OCI-LY1 (cell line): Measurements from ENCODE around the gene ADAMTS6.
A peak's percentile ranks its signal among the peaks of the same experiment; 100 is the strongest.

ENCODE experiments used
- H2AFZ ChIP-seq: fragments of 200-600 bp; sonication (generic), shearing (Covaris generic); 2 replicates; pipeline ENCODE4 v1.6.0; 2014; ENCODE audit warnings: antibody characterized with exemption, mild to moderate bottlenecking, low read length
- H3F3A ChIP-seq: fragments of 200-600 bp; sonication (generic), shearing (Covaris generic); 2 replicates; pipeline ENCODE4 v1.6.0; 2014; ENCODE audit warnings: mild to moderate bottlenecking, antibody characterized with exemption, low read length, moderate library complexity; ENCODE audit not compliant: insufficient read depth
- H3K27ac ChIP-seq: fragments of 200-600 bp; sonication (generic); 2 replicates; pipeline ENCODE4 v1.5.1; 2014; ENCODE audit warnings: low read length, mixed run types, mild to moderate bottlenecking, low read depth; ENCODE audit not compliant: poor library complexity, severe bottlenecking
- H3K27me3 ChIP-seq: fragments of 200-600 bp; sonication (generic); 2 replicates; pipeline ENCODE4 v1.6.0; 2014; ENCODE audit warnings: antibody characterized with exemption, mild to moderate bottlenecking, low read length, moderate library complexity; ENCODE audit not compliant: insufficient read depth
- H3K36me3 ChIP-seq: fragments of 200-600 bp; sonication (generic); 2 replicates; pipeline ENCODE4 v1.6.1; 2014; ENCODE audit warnings: mild to moderate bottlenecking, antibody characterized with exemption, low read length, moderate library complexity, mixed read lengths; ENCODE audit not compliant: insufficient read depth
- H3K4me1 ChIP-seq: fragments of 200-600 bp; sonication (generic); 2 replicates; pipeline ENCODE4 v1.5.1; 2014; ENCODE audit warnings: mild to moderate bottlenecking, low read length, moderate library complexity; ENCODE audit not compliant: insufficient read depth, severe bottlenecking
- H3K4me2 ChIP-seq: fragments of 200-600 bp; sonication (generic), shearing (Covaris generic); 2 replicates; pipeline ENCODE4 v1.6.1; 2014; ENCODE audit warnings: low read length
- H3K4me3 ChIP-seq: fragments of 200-600 bp; sonication (generic); 2 replicates; pipeline ENCODE4 v1.5.1; 2014; ENCODE audit warnings: low read length, low read depth, mild to moderate bottlenecking, mixed read lengths; ENCODE audit not compliant: poor library complexity, severe bottlenecking
- H3K79me2 ChIP-seq: fragments of 200-600 bp; shearing (Covaris generic); 2 replicates; pipeline ENCODE4 v1.6.1; 2016; ENCODE audit warnings: mixed run types, low read length, mixed read lengths; ENCODE audit not compliant: insufficient read depth
- H3K9ac ChIP-seq: fragments of 200-600 bp; sonication (generic), shearing (Covaris generic); 2 replicates; pipeline ENCODE4 v1.6.1; 2014; ENCODE audit warnings: mild to moderate bottlenecking, low read length, mixed read lengths
- H3K9me2 ChIP-seq: fragments of 200-600 bp; sonication (generic), shearing (Covaris generic); 2 replicates; pipeline ENCODE4 v1.6.1; 2014; ENCODE audit warnings: low read depth, mild to moderate bottlenecking, low read length, mixed read lengths
- H3K9me3 ChIP-seq: fragments of 200-600 bp; shearing (Covaris generic); 2 replicates; pipeline ENCODE4 v1.6.1; 2014; ENCODE audit warnings: low read length, mixed read lengths
- H4K20me1 ChIP-seq: fragments of 200-600 bp; sonication (generic), shearing (Covaris generic); 2 replicates; pipeline ENCODE4 v1.6.0; 2016; ENCODE audit warnings: mild to moderate bottlenecking, low read length; ENCODE audit not compliant: insufficient read depth
- EZH2 ChIP-seq: fragments of 200-600 bp; sonication (generic), shearing (Covaris generic); IDR thresholded peaks from 2 replicates; pipeline ENCODE4 v1.8.0; 2017; ENCODE audit warnings: borderline replicate concordance, mixed run types, mild to moderate bottlenecking, antibody characterized with exemption, low read length, moderate library complexity, mixed read lengths
- TF ChIP-seq, protein P1 (sequence below): fragments of 200-600 bp; sonication (generic), shearing (Covaris generic); IDR thresholded peaks from 2 replicates; pipeline ENCODE4 v1.5.1; 2017; ENCODE audit warnings: mild to moderate bottlenecking, antibody characterized with exemption, low read length, moderate library complexity, mixed read lengths

The ADAMTS6 gene

DNA sequence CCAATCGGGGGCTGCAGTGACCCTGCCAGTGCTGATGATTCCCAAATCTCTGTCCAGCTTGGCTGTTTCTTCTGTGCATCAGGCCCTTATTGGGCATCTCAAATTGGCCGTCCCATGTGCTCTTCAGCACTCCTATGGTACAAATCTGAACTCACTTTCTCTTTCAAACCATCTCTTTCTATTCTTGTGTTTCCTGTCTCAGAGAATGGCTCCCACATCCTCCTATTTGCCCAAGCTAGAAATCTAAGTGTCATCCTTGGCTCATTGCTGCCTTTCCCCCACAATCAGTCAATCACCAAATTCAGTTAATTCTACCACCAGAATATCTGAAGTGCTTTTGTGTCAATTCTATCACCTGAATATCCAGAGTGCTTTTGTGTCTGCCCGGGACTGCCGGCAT, 376.4 kb downstream of the ADAMTS6 start:
- Histone ChIP-seq H3F3A (peaks cover 5% of the 10 kb centered on the region; the same call in 1 of the 2 replicates), H3K79me2 (no peaks in the 10 kb centered on the region), H3K9ac (no peak overlapping the region), H4K20me1 (no peaks in the 10 kb centered on the region), H3K27me3 (no peaks in the 10 kb centered on the region), H2AFZ (no peak overlapping the region), H3K9me3 (no peaks in the 10 kb centered on the region), H3K9me2 (no peaks in the 10 kb centered on the region), H3K36me3 (no peaks in the 10 kb centered on the region), H3K4me1 (peaks cover 26% of the 10 kb centered on the region), H3K4me3 (no peak overlapping the region), H3K27ac (no peak overlapping the region), H3K4me2 (no peak overlapping the region)
- no peak for TF ChIP-seq EZH2
- TF ChIP-seq, protein P1, sequence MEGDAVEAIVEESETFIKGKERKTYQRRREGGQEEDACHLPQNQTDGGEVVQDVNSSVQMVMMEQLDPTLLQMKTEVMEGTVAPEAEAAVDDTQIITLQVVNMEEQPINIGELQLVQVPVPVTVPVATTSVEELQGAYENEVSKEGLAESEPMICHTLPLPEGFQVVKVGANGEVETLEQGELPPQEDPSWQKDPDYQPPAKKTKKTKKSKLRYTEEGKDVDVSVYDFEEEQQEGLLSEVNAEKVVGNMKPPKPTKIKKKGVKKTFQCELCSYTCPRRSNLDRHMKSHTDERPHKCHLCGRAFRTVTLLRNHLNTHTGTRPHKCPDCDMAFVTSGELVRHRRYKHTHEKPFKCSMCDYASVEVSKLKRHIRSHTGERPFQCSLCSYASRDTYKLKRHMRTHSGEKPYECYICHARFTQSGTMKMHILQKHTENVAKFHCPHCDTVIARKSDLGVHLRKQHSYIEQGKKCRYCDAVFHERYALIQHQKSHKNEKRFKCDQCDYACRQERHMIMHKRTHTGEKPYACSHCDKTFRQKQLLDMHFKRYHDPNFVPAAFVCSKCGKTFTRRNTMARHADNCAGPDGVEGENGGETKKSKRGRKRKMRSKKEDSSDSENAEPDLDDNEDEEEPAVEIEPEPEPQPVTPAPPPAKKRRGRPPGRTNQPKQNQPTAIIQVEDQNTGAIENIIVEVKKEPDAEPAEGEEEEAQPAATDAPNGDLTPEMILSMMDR, result no peak

DNA sequence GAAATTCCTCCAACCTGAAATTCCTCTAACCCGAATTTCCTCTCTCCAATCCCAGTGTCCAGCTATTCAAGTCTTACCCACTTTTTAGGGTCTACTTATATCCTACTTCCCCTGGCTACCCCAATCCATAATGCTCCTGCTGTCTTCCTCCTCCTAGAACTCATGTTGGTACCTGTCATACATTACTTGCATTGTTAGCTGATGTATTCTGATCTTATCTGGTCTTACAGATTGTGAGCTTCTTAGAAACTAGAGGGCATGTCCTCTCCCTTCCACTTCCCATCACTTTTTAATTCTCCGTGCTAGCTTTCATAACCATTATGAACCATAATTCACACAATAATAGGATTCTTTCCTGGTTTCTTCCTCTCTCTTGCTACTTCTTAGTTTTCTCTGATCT, 376.9 kb downstream of the ADAMTS6 start:
- no peaks in the 10 kb centered on the region for H4K20me1 ChIP-seq
- H3F3A ChIP-seq, result peaks cover 5% of the 10 kb centered on the region; the same call in 1 of the 2 replicates
- H3K79me2 ChIP-seq, result no peaks in the 10 kb centered on the region
- H3K36me3 ChIP-seq, result no peaks in the 10 kb centered on the region
- H3K9me2 ChIP-seq, result no peaks in the 10 kb centered on the region
- H2AFZ ChIP-seq, result no peak overlapping the region
- no peak overlapping the region for H3K9ac ChIP-seq
- no peak for TF ChIP-seq EZH2
- TF ChIP-seq, protein P1, result no peak
- H3K4me1 ChIP-seq, result peaks cover 26% of the 10 kb centered on the region
- H3K9me3 ChIP-seq, result no peaks in the 10 kb centered on the region
- no peak overlapping the region for H3K4me3 ChIP-seq
- H3K27me3 ChIP-seq, result no peaks in the 10 kb centered on the region
- no peak overlapping the region for H3K27ac ChIP-seq
- H3K4me2 ChIP-seq, result no peak overlapping the region

DNA sequence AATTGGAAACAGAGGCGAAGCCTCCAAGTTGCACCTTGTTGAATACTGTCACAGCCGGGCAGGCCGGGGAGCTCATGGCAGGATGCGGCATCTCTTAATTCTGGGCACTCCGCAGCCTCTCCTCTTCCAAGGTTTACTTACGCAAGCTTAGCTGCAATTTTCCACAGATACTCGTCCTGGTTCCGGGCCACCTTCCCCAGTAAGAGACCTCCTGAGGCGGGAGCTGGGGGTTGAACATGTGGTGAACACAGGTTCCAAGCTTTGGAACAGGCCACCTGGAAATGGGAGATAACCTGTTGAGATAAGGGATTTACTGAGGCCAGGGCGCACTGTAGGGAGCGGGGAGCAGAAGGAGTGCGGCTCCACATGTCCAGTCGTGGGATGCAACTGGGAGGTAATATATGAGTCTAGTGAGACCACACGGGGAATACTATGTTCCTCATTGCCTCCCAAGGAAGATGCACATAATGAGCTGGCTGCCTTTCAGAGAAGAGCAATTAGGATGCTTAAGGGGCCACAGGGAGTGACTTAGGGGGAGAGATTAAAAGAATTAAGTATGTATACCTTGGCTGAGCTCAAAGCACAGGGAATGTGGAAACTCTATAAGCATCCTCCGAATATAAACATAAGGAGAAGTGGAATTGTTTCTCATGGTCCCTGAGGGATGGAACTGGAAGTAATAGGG, 377.8 kb downstream of the ADAMTS6 start:
- H3K9ac ChIP-seq, result peak overlapping the region; percentile 70
- no peaks in the 10 kb centered on the region for H3K9me3 ChIP-seq
- H3F3A ChIP-seq, result peaks cover 5% of the 10 kb centered on the region; the same call in 1 of the 2 replicates
- no peaks in the 10 kb centered on the region for H4K20me1 ChIP-seq
- H3K4me2 ChIP-seq, result peak overlapping the region; percentile 70
- H3K27ac ChIP-seq, result no peak overlapping the region
- H3K4me3 ChIP-seq, result peak overlapping the region; percentile 70
- H3K27me3 ChIP-seq, result no peaks in the 10 kb centered on the region
- H3K9me2 ChIP-seq, result no peaks in the 10 kb centered on the region
- peaks cover 26% of the 10 kb centered on the region for H3K4me1 ChIP-seq
- H3K79me2 ChIP-seq, result no peaks in the 10 kb centered on the region
- H2AFZ ChIP-seq, result peak overlapping the region; percentile 95; the same call in 1 of the 2 replicates
- TF ChIP-seq, protein P1, result no peak
- no peaks in the 10 kb centered on the region for H3K36me3 ChIP-seq
